NCI-H2227 (cell line): ENCODE data around the gene GART.
"Not testable (repeated sequence)": the region's sequence is repeated elsewhere in the genome, so short reads cannot be mapped to it uniquely, and the experiment has no call there.

Source experiments
- DNase-seq: peaks from one replicate; lab custom pipeline; 2025; ENCODE audit not compliant: unreplicated experiment; lab: John Stamatoyannopoulos, UW

The GART gene

GRCh38 chr21:33541756-33542639, at the start of gene GART:
Gene GART, minus strand, starts transcription at chr21:33542117. Its CDS starts 2,802 bp downstream, at chr21:33539315.
- peak; percentile 91 for DNase-seq

- DNase-seq: peak; percentile 94
These were observed 46.8 kb upstream of the GART start, which contains the start of gene DONSON for GRCh38 chr21:33588485-33589335. Gene DONSON, minus strand, starts transcription at chr21:33588684. Its CDS starts 43 bp downstream, at chr21:33588641.

- peak; percentile 66 for DNase-seq
These were observed 46.0 kb upstream of the GART start for GRCh38 chr21:33587792-33588484.

GRCh38 chr21:33586927-33587326, 45.0 kb upstream of the GART start:
- DNase-seq: no peak

GRCh38 chr21:33584455-33584854, 42.5 kb upstream of the GART start:
- no peak for DNase-seq

GRCh38 chr21:33578959-33579542, 37.1 kb upstream of the GART start:
- DNase-seq: no peak

- DNase-seq: no peak
These were observed 36.3 kb upstream of the GART start for GRCh38 chr21:33578214-33578613.

- DNase-seq: not testable (repeated sequence)
These were observed 34.8 kb upstream of the GART start for GRCh38 chr21:33576741-33577141.

- DNase-seq: no peak
These were observed 30.4 kb upstream of the GART start for GRCh38 chr21:33572350-33572749.

- no peak for DNase-seq
These were observed 28.1 kb upstream of the GART start for GRCh38 chr21:33569991-33570390.

GRCh38 chr21:33568448-33568847, 26.5 kb upstream of the GART start:
- no peak for DNase-seq

GRCh38 chr21:33567914-33568313, 26.0 kb upstream of the GART start:
- DNase-seq: no peak

GRCh38 chr21:33566514-33566913, 24.6 kb upstream of the GART start:
- no peak for DNase-seq

- DNase-seq: no peak
These were observed 20.5 kb upstream of the GART start for GRCh38 chr21:33562389-33562788.

GRCh38 chr21:33561373-33561772, 19.5 kb upstream of the GART start:
- no peak for DNase-seq

GRCh38 chr21:33560965-33561364, 19.0 kb upstream of the GART start:
- no peak for DNase-seq

- DNase-seq: no peak
These were observed 17.9 kb upstream of the GART start for GRCh38 chr21:33559813-33560212.

- no peak for DNase-seq
These were observed 17.0 kb upstream of the GART start for GRCh38 chr21:33558777-33559421.

GRCh38 chr21:33557447-33557846, 15.5 kb upstream of the GART start:
- no peak for DNase-seq

GRCh38 chr21:33554982-33555344, 13.0 kb upstream of the GART start:
- no peak for DNase-seq
